HCEC 1CT (cell line): ENCODE data around the gene GP1BA.
A peak's percentile ranks its signal among the peaks of the same experiment; 100 is the strongest.

Experiments
- DNase-seq: peaks from one replicate; pipeline ENCODE4 v3.0.0-alpha.2; 2017

The GP1BA gene

DNA sequence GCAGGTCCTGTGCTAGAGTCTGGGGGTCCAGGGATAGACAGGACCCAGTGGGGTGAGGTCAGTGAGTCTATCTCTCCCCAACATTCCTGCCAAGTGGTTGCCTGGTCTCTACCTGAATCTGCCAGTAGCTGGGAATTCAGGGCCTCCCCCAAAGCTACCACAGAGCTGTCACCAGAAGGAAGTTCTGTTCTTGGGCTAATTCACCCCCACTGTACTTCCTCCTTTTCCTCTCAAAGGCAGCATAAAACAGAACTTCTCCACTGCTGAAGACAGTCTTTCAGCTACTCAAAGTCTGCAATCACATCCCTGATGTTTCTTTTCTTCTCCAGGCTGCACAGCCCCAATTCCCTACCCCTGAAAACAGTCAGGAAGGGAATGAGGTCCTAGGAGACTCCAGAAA lies 46.6 kb downstream of the GP1BA start:
- DNase-seq = no peak

DNA sequence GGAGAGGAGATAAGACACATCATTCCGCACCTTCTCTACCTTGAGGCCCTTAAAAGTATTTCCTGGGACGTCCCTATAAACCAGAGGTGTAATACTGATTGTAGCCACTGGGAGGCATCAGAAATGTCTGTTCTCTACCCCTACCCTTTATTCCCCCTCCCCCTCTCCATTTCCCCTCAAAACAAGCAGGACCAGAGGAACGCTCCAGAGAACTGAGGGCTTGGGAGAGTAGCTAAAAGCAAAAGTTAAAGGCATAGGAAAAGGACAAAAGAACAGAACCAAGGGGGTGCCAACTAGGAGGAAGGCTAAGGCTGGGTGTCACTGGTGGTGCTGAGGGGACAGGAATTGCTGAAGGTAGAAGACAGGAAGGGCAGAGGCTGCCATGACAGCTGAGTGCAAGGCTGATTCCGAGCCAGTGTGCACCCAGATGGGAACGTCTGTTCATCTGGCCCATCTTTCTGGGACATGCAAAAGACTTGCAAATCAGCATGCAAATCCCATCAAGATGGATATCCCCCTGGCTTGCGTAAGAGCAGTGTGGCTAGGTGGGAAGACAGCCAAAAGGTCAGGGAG lies 48.7 kb downstream of the GP1BA start:
- peak; percentile 15 for DNase-seq

DNA sequence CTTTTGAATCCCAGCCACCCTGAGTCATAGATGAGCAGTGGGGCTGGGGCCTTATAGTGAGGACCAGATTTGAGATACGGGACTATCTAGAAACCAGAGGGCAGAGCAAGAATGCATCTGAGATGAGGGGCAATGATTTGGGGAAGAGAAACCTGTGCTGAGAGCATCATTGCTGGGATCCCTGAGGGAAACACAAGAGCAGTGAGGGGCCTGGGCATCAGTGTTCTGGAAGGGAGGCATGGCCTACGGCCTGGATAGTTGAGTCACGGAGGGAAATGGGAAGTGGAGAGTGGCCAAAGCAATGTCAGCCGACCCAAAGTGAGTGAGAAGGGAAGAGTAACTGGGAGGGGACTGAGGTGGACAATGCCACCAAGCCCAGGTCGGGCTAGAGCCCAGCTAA lies 50.2 kb downstream of the GP1BA start:
- DNase-seq = no peak
